DOHH2 (cell line): ENCODE results near the gene MFRP.

Experiments
- EZH2phosphoT487 ChIP-seq: fragments of 200-600 bp; sonication (generic); IDR thresholded peaks from 2 replicates; pipeline ENCODE4 v1.6.1; 2017; ENCODE audit warnings: borderline replicate concordance, mild to moderate bottlenecking, antibody characterized with exemption, low read length, moderate library complexity, mixed read lengths
- TF ChIP-seq, protein P1 (sequence below): fragments of 200-600 bp; sonication (generic); IDR thresholded peaks from one replicate; pipeline ENCODE4 v1.5.1; 2014; ENCODE audit warnings: antibody characterized with exemption, mild to moderate bottlenecking, low read depth, low read length; ENCODE audit not compliant: poor library complexity, severe bottlenecking

DNA sequence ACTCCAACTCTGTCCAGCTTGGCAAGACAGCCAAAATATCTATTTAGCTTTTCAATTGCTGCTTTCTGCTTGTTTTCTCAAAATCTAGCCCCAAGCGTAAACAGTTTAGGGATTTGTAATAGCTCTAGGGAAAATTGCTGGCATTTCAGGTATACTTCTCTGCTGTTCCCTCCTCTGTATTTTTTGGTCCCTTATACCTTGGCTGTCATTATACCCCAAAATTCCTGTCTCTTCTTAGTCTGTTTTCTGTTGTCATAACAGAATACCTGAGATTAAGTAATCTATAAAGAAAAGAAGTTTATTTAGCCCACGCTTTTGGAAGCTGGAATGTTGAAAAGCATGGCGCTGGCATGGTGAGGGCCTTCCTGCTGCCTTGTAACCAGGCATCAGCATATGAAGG, 53.0 kb downstream of the MFRP start:
- TF ChIP-seq, protein P1, sequence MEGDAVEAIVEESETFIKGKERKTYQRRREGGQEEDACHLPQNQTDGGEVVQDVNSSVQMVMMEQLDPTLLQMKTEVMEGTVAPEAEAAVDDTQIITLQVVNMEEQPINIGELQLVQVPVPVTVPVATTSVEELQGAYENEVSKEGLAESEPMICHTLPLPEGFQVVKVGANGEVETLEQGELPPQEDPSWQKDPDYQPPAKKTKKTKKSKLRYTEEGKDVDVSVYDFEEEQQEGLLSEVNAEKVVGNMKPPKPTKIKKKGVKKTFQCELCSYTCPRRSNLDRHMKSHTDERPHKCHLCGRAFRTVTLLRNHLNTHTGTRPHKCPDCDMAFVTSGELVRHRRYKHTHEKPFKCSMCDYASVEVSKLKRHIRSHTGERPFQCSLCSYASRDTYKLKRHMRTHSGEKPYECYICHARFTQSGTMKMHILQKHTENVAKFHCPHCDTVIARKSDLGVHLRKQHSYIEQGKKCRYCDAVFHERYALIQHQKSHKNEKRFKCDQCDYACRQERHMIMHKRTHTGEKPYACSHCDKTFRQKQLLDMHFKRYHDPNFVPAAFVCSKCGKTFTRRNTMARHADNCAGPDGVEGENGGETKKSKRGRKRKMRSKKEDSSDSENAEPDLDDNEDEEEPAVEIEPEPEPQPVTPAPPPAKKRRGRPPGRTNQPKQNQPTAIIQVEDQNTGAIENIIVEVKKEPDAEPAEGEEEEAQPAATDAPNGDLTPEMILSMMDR = no peak
- TF ChIP-seq EZH2phosphoT487 = no peak
